Measurements from ENCODE around the gene ERCC5.
A peak's percentile ranks its signal among the peaks of the same experiment; 100 is the strongest.

ERCC5 gene

GRCh38 chr13:102845630-102846260 lies at the start of gene ERCC5:
TSS of gene ERCC5 (plus strand) at chr13:102846032. CDS start at chr13:102846267, 235 bp downstream.
- Histone ChIP-seq H3K36me3 (ENCODE audit: control insufficient read depth, insufficient read depth, low read length) (no peaks in the 10 kb centered on the region), H3K27me3 (ENCODE audit: control insufficient read depth, insufficient read depth, low read length) (no peaks in the 10 kb centered on the region), H3K4me3 (ENCODE audit: low read length) (peak within 1 kb of the TSS; percentile 92), H3K9ac (ENCODE audit: low read length) (peak within 1 kb of the TSS; percentile 84), H3K4me1 (ENCODE audit: control insufficient read depth, insufficient read depth, low read length) (peaks cover 6% of the 10 kb centered on the region), H3K27ac (ENCODE audit: low read depth, low read length) (peak within 1 kb of the TSS; percentile 93)

- Histone ChIP-seq H3K9ac (ENCODE audit: low read length) (no peak within 1 kb of the TSS), H3K27me3 (ENCODE audit: control insufficient read depth, insufficient read depth, low read length) (no peaks in the 10 kb centered on the region), H3K4me1 (ENCODE audit: control insufficient read depth, insufficient read depth, low read length) (peaks cover 3% of the 10 kb centered on the region), H3K36me3 (ENCODE audit: control insufficient read depth, insufficient read depth, low read length) (no peaks in the 10 kb centered on the region), H3K4me3 (ENCODE audit: low read length) (peak within 1 kb of the TSS; percentile 92), H3K27ac (ENCODE audit: low read depth, low read length) (peak within 1 kb of the TSS; percentile 67)
Measured at GRCh38 chr13:102798581-102799425, 47.0 kb upstream of the ERCC5 start, which contains the start of the genes BIVM and POGLUT2. TSS of gene BIVM (plus strand) at chr13:102799119. CDS start at chr13:102807268, 8,149 bp downstream. TSS of gene POGLUT2 (minus strand) at chr13:102798976. CDS start at chr13:102798670, 306 bp downstream.

GRCh38 chr13:102799426-102800144 lies 46.2 kb upstream of the ERCC5 start:
- Histone ChIP-seq H3K27ac (ENCODE audit: low read depth, low read length) (peak overlapping the region; percentile 67), H3K4me3 (ENCODE audit: low read length) (peak overlapping the region; percentile 92), H3K27me3 (ENCODE audit: control insufficient read depth, insufficient read depth, low read length) (no peaks in the 10 kb centered on the region), H3K9ac (ENCODE audit: low read length) (no peak overlapping the region), H3K36me3 (ENCODE audit: control insufficient read depth, insufficient read depth, low read length) (no peaks in the 10 kb centered on the region), H3K4me1 (ENCODE audit: control insufficient read depth, insufficient read depth, low read length) (peaks cover 3% of the 10 kb centered on the region)

DNA sequence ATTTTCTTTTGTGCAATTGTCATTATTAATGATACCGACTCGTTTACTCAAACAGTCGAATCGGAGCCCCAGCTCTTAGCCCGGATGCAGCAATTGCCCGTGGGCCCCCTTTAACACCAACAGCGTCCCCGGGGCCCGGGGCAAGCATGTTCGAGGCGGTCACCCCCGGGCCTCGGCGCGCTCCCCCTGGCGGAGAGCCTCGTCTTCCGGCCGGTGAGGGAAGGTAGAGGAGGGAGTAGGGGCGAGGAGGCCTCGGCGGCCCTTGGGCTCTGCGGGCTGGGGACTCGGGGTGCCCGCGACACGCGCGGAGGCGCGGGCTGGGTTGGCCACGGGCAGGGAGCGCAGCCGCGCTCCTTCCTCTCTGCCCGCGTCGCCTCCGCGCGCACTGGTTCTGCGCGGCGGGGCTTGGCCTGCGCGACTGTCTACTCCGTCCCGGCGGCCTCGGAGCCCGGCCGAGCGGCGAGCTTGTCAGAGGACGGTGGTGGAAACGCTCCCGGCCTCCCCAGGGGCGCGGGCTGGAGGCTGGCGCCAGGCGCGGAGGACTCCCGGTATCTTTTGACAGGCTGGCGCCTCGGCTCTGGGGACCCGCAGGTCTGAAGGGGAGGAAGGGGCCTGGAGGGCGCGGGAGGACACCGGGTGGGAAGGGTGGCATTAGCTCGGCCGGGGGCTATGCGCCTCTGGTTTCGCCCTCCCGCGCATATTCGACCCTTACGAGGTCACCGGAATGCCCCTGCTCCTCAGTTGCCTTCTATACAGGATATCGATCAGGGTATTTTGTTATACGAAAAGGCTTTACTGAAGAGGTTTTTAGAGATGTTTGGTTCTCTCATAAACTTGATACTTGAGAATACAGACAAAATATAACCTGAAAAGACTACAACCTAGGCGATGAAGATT lies 45.4 kb upstream of the ERCC5 start:
- Histone ChIP-seq H3K4me1 (ENCODE audit: control insufficient read depth, insufficient read depth, low read length) (peaks cover 3% of the 10 kb centered on the region), H3K27me3 (ENCODE audit: control insufficient read depth, insufficient read depth, low read length) (no peaks in the 10 kb centered on the region)

DNA sequence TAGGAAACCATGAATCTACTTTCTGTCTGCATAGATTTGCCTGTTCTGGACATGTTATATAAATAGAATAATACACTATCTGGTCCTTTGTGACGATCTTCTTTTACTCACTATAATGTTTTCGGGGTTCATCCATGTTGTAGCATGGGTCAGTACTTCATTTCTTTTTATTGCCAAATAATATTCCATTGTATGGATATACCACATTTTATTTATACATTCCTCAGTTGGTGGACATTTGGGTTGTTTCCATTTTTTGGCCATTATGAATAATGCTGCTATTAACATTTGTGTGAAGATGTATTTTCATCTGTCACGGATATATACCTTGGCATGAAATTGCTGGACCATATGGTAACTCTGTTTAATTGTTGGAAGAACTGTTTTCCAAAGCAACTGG lies 40.2 kb upstream of the ERCC5 start:
- H3K9ac ChIP-seq (ENCODE audit: low read length) = no peak overlapping the region
- H3K27ac ChIP-seq (ENCODE audit: low read depth, low read length) = no peak overlapping the region
- no peaks in the 10 kb centered on the region for H3K4me1 ChIP-seq (ENCODE audit: control insufficient read depth, insufficient read depth, low read length)
- H3K4me3 ChIP-seq (ENCODE audit: low read length) = no peak overlapping the region
- no peaks in the 10 kb centered on the region for H3K36me3 ChIP-seq (ENCODE audit: control insufficient read depth, insufficient read depth, low read length)
- no peaks in the 10 kb centered on the region for H3K27me3 ChIP-seq (ENCODE audit: control insufficient read depth, insufficient read depth, low read length)

More for the DNA sequence above, 45.4 kb upstream of the ERCC5 start:
- H3K27ac ChIP-seq (ENCODE audit: low read depth, low read length) = peak overlapping the region; percentile 67
- H3K36me3 ChIP-seq (ENCODE audit: control insufficient read depth, insufficient read depth, low read length) = no peaks in the 10 kb centered on the region
- peak overlapping the region; percentile 92 for H3K4me3 ChIP-seq (ENCODE audit: low read length)
- H3K9ac ChIP-seq (ENCODE audit: low read length) = no peak overlapping the region

GRCh38 chr13:102807699-102808098 lies 38.1 kb upstream of the ERCC5 start:
- no peak overlapping the region for H3K9ac ChIP-seq (ENCODE audit: low read length)
- no peak overlapping the region for H3K4me3 ChIP-seq (ENCODE audit: low read length)
- H3K27ac ChIP-seq (ENCODE audit: low read depth, low read length) = no peak overlapping the region

GRCh38 chr13:102812611-102813287 lies 33.1 kb upstream of the ERCC5 start:
- Histone ChIP-seq H3K9ac (ENCODE audit: low read length) (no peak overlapping the region), H3K27me3 (ENCODE audit: control insufficient read depth, insufficient read depth, low read length) (no peaks in the 10 kb centered on the region), H3K4me3 (ENCODE audit: low read length) (no peak overlapping the region), H3K36me3 (ENCODE audit: control insufficient read depth, insufficient read depth, low read length) (no peaks in the 10 kb centered on the region), H3K27ac (ENCODE audit: low read depth, low read length) (no peak overlapping the region), H3K4me1 (ENCODE audit: control insufficient read depth, insufficient read depth, low read length) (no peaks in the 10 kb centered on the region)

More at GRCh38 chr13:102807699-102808098, 38.1 kb upstream of the ERCC5 start:
- H3K4me1 ChIP-seq (ENCODE audit: control insufficient read depth, insufficient read depth, low read length) = no peaks in the 10 kb centered on the region
- H3K27me3 ChIP-seq (ENCODE audit: control insufficient read depth, insufficient read depth, low read length) = no peaks in the 10 kb centered on the region
- no peaks in the 10 kb centered on the region for H3K36me3 ChIP-seq (ENCODE audit: control insufficient read depth, insufficient read depth, low read length)

DNA sequence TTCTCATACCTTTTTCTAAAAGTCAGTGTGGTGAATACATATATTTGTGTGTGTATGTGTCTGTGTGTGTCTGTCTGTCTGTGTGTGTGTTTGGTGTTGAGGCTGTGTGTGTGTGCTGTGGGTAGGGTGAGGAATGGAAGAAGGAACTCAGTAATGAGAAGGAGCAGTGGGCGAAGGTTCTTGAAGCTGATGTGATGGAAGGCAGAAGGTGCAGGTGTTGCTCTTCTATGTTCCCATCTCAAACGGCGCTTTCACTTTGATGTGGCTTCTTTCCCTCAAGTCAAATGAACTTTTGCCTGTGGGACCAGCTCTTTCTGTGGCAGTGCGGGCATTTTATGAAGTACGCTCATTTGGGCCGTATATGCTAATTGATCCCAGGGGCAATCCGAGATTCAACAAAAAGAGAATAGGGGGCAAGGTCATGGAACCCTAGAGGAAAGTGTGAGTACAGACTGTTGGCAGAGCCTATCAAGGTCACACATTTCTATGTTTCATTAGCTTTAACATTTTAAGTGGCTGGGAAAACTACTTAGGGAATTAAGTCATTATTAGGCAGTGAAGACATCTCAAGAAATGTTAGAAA lies 31.7 kb upstream of the ERCC5 start:
- Histone ChIP-seq H3K4me1 (ENCODE audit: control insufficient read depth, insufficient read depth, low read length) (no peaks in the 10 kb centered on the region), H3K4me3 (ENCODE audit: low read length) (no peak overlapping the region), H3K9ac (ENCODE audit: low read length) (no peak overlapping the region), H3K27me3 (ENCODE audit: control insufficient read depth, insufficient read depth, low read length) (no peaks in the 10 kb centered on the region), H3K27ac (ENCODE audit: low read depth, low read length) (no peak overlapping the region), H3K36me3 (ENCODE audit: control insufficient read depth, insufficient read depth, low read length) (no peaks in the 10 kb centered on the region)

- H3K27ac ChIP-seq (ENCODE audit: low read depth, low read length) = no peak overlapping the region
- H3K27me3 ChIP-seq (ENCODE audit: control insufficient read depth, insufficient read depth, low read length) = no peaks in the 10 kb centered on the region
- no peak overlapping the region for H3K9ac ChIP-seq (ENCODE audit: low read length)
- no peak overlapping the region for H3K4me3 ChIP-seq (ENCODE audit: low read length)
- H3K4me1 ChIP-seq (ENCODE audit: control insufficient read depth, insufficient read depth, low read length) = no peaks in the 10 kb centered on the region
- H3K36me3 ChIP-seq (ENCODE audit: control insufficient read depth, insufficient read depth, low read length) = no peaks in the 10 kb centered on the region
Measured at GRCh38 chr13:102814793-102815192, 31.0 kb upstream of the ERCC5 start.

- Histone ChIP-seq H3K4me1 (ENCODE audit: control insufficient read depth, insufficient read depth, low read length) (no peaks in the 10 kb centered on the region), H3K27ac (ENCODE audit: low read depth, low read length) (no peak overlapping the region), H3K4me3 (ENCODE audit: low read length) (no peak overlapping the region), H3K36me3 (ENCODE audit: control insufficient read depth, insufficient read depth, low read length) (no peaks in the 10 kb centered on the region), H3K9ac (ENCODE audit: low read length) (no peak overlapping the region), H3K27me3 (ENCODE audit: control insufficient read depth, insufficient read depth, low read length) (no peaks in the 10 kb centered on the region)
Measured at GRCh38 chr13:102815788-102816187, 30.0 kb upstream of the ERCC5 start.

GRCh38 chr13:102816708-102817107 lies 29.1 kb upstream of the ERCC5 start:
- Histone ChIP-seq H3K27me3 (ENCODE audit: control insufficient read depth, insufficient read depth, low read length) (no peaks in the 10 kb centered on the region), H3K4me1 (ENCODE audit: control insufficient read depth, insufficient read depth, low read length) (no peaks in the 10 kb centered on the region), H3K9ac (ENCODE audit: low read length) (no peak overlapping the region), H3K4me3 (ENCODE audit: low read length) (no peak overlapping the region), H3K36me3 (ENCODE audit: control insufficient read depth, insufficient read depth, low read length) (no peaks in the 10 kb centered on the region), H3K27ac (ENCODE audit: low read depth, low read length) (no peak overlapping the region)
